Measurements from ENCODE around the gene SMIM23.

DNA sequence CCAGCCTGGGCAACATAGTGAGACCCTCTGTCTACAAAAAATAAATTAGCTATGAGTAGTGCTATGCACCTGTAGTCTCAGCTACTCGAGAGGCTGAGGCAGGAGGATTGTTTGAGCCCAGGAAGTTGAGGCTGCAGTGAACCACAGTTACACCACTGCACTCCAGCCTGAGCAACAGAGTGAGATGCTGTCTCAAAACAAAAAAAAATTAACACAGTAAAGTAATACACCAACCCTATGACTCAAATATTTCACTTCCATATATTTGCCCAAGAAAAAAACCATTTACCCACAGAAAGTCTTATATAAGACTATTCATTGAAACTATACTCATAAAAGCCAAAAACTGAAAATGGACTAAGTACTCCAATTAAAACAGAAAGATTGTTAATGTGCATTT is 16.2 kb downstream of the SMIM23 start:
- TF ChIP-seq, protein P1, sequence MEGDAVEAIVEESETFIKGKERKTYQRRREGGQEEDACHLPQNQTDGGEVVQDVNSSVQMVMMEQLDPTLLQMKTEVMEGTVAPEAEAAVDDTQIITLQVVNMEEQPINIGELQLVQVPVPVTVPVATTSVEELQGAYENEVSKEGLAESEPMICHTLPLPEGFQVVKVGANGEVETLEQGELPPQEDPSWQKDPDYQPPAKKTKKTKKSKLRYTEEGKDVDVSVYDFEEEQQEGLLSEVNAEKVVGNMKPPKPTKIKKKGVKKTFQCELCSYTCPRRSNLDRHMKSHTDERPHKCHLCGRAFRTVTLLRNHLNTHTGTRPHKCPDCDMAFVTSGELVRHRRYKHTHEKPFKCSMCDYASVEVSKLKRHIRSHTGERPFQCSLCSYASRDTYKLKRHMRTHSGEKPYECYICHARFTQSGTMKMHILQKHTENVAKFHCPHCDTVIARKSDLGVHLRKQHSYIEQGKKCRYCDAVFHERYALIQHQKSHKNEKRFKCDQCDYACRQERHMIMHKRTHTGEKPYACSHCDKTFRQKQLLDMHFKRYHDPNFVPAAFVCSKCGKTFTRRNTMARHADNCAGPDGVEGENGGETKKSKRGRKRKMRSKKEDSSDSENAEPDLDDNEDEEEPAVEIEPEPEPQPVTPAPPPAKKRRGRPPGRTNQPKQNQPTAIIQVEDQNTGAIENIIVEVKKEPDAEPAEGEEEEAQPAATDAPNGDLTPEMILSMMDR (conservative IDR thresholded peaks at IDR 0.05; ENCODE audit: low read depth, low read length) = no peak
- TF ChIP-seq EZH2 (IDR thresholded peaks at IDR 0.05; ENCODE audit: borderline replicate concordance, low read depth, low read length, poor library complexity, severe bottlenecking) = no peak

All from A673 (cell line).